ENCODE measurements around the gene MAP2K3.

GRCh38 chr17:21352221-21352980 lies 67.9 kb downstream of the MAP2K3 start:
- no peak for TF ChIP-seq CTCF (IDR thresholded peaks at IDR 0.05)
- TF ChIP-seq POLR2A (IDR thresholded peaks at IDR 0.05) = no peak
